HG03196 (cell line): ENCODE measurements around the gene EML1.

Experiments
- ATAC-seq: cut with Tn5 transposase; IDR thresholded peaks from one replicate; pipeline ENCODE4 v1.9.1; 2021; ENCODE audit not compliant: unreplicated experiment

EML1 gene

DNA sequence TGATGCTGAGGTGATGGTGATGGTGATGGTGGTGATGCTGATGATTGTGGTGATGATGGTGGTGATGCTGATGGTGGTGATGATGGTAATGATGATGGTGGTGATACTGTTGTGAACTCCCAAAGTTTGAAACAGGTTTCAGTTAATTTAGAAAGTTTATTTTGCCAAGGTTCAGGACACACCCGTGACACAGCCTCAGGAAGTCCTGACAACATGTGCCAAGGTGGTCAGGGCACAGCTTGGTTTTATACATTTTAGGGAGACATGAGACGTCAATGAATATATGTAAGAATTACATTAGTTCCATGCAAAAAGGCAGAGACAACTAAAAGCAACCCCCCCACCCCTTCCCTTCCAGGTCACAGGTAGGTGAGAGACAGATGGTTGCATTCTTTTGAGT is 159.2 kb downstream of the EML1 start:
- no peak for ATAC-seq

DNA sequence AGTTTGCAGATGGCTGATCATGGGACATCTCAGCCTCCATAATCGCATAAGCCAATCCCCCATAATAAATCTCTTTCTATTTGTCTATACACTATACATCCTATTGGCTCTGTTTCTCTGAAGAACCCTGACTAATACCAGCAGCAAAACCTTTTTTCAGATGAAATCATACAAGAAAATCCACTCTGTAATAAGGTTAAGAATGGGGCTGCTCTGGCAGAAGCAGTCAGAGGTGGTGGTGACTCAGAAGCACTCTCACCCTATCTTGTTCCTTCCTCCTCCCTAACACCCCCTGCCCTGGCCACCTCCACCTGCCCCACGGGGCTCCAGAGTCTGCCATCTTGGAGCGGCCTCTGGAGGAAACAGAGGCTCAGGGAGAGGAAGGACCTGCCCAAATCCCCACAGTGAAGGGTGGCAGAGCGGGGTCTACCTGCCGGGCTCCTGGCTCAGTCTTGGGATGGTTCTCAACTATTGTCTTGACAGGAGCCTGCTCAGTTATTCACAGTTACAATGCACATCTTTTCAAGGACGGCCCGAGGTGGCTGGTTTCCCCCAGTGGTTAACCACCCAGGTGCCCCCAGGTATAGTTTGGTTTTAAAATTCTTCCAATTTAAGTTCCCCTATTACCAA is 162.7 kb downstream of the EML1 start:
- ATAC-seq = no peak

DNA sequence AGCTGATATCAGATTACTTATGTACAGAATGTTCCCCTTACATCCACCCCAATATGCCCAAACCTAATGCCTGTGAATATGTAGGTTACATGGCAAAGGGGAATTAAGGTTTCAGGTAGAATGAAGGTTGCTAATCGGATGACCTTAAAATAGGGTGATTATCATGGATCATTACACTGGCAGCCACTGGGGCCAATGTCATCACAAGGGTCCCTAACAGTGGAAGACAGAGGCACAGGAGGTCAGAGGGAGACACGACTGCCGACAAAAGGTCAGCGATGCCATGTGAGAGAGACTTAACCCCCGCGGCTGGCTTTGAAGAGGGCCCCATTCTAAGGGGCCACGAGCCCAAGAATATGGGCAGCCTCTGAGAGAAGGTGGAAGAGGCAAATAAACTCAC is 165.2 kb downstream of the EML1 start:
- ATAC-seq = no peak

DNA sequence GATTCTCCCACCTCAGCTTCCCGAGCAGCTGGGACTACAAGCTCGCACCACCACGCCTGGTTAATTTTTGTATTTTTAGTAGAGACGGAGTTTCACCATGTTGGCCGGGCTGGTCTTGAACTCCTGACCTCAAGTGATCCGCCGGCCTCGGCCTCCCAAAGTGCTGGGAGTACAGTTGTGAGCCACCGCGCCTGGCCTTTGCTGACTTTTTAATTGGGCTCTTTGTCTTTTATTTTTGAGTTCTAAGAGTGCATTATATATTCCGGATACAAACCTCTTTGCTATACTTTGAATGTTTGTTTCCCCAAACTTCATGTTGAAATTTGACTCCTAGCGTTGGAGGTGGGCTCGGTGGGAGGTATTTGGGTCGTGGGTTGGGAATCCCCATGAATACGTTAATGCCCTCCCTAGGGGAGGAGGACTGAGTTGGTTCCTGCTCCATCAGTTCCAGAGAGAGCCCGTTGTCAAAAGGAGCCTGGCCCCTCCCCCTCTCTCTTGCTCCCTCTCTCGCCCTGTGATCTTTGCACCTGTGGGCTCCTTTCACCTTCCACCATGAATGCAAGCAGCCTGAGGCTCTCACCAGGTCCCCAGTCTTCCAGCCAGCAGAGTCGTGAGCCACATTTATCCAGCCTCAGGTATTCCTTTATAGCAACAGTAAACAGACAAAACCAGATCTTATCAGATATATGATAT is 168.8 kb downstream of the EML1 start:
- no peak for ATAC-seq

DNA sequence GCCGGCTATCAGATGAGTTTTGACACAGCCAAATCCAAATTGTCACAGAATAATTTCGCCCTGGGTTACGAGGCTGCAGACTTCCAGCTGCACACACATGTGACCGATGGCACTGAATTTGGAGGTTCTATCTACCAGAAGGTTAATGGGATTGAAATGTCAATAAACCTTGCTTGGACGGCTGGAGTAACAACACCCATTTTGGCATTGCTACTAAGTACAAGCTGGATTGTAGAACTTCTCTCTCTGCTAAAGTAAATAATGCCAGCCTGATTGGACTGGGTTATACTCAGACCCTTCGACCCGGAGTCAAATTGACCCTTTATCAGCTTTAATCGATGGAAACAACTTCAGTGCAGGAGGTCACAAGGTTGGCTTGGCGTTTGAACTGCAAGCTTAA is 171.8 kb downstream of the EML1 start:
- no peak for ATAC-seq

DNA sequence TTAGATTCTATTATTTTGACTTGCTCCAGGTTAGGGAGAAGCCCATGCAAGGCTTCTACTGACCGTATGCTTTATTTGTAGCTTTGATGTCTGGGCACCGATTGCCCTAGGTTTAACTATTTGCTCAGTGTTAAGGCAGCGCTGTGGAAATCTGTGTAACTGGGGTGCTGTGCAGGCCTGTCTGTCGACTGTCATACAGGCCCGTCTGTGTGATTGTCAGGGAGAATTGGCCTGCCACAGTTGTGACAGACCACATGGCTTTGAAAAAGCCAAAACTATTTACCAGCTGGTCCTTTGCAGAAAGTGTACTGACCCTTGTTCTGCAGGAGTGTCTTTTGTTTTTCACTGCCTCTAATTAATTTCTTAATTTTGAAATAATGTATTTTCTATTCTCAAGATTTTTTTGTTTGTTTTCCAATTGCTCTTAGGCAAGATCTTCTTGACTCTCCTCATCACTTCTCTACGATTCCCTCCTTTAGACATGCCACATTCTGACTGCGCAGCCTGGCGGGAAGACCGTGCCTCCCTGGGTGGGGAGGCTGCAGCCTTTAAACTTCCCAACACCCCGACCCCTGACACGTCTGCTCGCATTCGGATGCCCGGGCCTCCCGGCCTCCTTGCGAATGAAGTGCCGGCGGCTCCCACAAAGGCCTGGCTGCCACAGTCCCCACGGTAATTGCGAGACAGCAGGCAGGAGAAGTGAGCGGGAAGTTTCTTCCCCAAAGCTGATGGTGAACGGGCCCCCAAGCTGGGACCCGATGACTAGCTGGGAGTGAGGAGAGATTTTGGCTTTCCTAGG is 173.0 kb downstream of the EML1 start:
- ATAC-seq = no peak

DNA sequence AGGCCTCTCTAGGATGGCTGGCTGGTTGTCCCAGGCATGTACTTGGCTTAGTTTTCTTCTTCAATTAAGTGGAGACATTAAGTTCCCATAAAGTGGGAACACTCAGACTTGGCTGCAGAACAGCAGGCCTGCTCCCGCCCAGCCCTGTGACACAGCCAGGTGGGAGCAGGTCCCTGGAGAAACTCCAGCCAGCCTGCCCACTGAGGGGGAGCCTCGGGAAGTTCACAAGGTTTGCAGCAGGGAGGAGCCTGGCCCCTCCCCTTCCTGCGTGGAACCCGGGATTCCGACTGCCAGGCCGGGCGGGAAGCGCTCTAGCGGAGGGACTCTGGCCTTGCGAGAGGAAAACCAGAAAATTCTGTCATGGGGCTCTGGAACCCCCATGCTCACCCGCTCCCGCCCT is 173.7 kb downstream of the EML1 start:
- no peak for ATAC-seq

DNA sequence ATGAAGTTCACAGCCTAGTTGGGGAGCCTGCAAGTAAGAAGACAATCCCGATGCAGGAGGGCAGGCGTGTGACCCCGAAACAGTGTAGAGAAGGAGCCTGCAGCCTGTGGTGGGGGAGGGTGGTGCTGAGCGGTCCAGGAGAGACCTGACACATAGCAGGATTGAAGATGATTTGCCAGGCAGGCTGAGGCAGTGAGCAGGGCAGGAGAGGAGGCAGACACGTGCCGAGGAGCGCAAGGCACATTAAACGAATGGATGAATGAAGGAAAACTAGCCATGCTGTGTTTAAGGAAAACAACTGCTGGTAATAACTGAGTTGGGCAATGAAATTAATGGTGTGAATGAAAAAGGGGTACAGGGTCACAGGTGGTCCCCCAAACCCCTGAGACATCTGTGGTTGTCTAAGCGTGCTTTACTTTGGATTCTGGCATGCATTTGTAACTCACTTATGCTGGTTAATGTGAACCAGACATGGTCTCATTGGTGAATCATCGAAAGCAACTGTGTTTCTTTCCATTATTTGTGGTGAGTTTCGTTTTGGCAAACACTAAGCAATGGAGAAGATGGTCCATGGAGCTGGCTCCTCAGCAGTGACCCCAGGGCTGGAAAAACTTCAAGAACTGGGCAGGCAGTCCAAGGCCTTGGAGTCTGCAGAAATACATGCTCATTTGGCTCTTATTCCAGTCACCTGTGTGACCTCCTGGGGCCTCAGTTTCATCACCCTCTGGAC is 175.1 kb downstream of the EML1 start:
- ATAC-seq = no peak

DNA sequence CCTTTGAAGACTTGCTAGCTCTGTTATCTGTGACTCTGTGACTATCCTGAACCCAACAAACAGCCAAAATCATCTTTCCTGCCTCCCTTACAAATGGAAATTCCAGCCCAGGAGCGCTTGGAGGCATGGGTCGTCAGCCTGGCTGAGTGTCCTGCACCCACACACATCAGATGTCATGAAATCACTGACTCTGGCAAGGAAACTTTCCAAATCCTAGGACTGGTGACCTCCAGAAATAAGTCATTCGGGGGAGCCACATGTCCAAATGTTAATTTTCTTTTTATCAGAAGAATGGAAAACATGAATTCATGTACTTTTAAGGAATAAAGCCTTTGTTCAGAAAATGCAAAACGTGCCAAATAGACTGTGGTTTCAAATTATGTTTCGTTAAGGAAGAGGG is 175.7 kb downstream of the EML1 start:
- no peak for ATAC-seq

DNA sequence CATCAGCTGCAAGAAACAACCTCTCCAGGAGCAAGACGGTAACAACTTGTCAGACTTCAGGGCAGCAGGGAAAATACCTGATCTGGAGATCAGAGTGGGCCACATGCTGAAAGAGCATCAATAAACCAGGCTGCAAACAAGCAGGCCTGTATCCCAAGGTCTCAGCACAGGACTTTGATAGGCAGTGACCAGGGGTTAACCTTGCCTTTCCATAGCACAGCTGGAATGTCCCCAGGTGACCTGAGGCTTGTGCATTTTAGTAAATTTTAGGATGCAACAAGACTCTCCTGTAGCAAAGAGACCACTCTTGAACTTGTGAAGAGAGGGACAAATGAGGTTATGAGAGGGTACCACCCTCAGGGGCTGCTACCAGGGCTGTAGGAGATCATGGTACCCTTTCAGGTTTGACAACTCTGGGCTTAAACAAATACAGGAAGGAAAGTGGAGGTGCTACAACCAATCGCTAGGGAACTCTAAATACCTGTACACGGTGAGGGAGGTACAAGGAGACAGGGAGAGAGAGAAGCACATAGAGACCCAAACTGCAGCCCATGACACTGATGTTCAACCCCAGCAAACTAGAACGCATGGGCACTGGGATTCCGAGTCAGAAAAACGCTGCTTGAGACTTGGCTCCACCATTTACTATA is 176.6 kb downstream of the EML1 start:
- ATAC-seq = no peak

DNA sequence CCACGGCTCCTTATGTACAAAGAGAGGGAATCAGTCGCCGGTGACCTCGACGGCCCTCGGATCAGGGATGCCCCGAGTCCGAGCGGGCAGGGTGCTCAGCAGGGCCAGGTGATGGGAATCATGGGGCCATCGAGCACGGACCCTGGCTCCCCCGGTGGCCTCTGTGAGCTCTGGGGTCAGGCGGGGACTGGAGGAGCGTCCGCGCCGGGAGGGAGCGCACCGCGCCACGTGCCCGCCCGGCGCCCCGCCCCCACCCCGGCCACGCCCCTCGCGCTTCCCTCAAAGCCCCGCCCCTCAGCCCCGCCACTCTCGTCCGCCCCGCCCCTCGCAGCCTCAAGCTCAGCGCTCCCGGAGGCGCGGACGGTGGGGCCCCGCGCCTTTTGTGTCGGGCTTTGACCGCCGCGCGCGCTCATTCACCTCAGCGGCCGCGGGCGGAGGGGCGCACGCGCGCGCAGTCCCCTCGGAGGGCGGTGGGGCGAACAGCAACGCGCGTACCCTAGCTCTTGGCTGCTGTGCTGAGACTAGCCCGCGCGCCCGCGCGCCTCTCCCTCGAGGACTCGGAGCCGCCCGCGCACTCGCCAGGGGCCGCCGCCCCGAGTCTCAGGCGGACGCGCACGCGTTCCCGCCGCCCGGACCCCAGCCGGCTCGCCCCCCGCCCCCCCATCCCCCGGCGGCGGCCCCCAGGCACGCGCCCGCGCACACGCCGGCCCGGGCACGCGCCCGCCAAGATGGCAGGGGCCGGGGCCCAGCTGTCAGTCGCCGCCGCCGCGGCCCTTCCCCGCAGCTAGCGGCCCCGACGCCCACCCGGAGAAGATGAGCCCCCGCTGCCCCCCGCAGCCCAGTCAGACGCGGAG is 178.1 kb downstream of the EML1 start:
- no peak for ATAC-seq

DNA sequence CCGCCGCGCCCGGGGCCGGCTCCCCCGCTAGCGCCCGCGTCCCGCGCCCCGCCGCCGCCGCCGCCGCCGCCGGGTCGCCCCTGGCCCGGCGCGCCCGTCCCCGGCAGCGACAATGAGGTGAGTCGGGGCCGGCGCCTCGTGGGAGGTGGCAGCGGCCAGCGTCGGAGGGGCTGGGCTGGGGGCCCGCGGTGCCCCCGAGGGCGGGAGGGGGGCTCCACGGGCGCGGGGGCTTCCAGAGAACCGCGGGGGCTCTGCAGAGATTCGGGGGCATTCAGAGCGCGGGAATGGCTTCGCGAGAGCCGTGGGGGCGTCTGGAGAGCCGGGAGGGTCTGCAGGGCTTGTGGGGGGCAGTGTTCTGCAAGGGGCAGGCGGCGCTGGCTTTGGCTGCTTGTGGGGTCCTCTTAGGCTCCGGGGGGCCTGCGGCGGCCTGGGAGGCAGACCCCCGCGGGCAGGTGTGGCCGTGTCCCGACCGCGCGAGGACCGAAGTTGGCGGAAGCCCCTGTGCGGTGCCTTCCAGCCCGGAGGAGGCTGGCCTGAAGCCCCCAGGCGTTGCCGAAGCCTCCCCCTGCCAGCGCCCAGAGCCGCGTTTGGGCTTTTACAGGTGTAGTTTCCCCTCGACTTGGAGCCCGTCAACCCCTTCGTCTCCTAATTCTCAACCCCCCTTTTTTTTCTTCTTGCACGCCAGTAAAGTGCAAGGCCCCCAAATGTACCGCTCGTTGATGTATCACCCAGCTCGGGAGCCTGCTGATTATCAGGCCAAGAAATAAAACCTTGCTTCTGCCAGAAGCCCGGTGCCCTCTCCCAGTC is 178.9 kb downstream of the EML1 start:
- no peak for ATAC-seq

DNA sequence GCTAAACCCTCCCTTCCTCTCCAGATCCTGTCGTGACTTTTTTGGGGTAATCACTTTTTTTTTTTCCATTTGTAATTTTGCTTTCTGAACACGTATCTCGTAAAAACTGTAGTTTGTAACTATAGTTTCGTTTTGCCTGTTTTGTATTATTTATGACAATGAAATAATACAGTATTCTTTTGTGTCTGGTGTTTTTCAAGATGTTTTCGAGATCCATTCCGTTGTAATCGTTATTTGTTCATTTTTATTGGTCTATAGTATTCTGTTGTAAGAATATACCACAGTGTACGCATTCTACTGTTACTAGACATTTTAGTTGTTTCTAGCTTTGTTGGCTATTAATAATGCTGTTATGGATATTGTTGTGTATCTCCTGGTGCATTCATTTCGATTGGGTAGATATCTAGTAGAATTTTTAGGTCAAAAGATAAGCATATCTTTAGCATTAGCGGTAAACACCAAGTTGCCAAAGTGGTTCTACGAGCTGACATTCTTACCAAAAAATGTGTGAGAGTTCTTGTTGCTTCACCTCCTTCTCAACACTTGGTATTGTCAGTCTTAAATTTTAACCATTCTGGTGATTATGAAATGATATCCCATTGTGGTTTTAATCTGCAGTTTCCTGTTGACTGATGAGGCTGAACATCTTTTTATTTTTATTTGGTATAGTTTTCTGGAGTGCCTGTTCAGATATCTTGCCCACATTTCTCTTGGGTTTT is 179.7 kb downstream of the EML1 start:
- ATAC-seq = no peak

DNA sequence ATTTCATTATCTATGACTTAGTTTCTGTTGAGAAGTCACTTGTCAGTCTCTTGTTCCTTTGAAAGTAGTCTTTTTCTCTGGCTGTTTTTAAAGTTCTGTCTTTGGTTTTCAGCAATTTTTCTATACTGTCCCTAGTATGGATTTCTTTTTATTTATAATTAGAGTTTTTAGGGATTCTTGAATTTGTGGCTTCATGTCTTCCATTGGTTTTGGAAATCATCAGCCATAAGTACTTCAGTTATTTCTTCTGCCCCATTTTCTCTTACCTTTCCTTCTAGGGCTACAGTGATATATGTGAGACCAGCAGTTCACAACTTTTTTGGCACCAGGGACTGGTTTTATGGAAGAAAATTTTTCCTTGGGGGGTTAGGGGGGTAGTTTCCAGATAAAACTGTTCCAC is 182.0 kb downstream of the EML1 start:
- no peak for ATAC-seq

DNA sequence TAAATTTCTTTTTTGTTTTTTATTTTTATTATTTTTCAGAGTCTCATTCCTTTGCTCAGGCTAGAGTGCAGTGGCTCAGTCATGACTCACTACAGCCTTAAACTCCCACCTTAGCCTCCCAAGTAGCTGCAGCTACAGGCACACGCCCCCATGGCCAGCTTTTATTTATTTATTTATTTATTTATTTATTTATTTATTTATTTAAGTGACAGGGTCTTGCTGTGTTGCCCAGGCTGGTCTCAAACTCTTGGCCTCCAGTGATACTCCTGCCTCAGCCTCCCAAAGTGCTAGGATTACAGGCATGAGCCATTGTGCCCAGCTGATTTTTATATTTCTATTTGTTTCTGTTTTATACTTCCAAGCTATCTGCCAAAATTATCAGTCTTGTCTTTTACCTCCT is 182.8 kb downstream of the EML1 start:
- no peak for ATAC-seq

DNA sequence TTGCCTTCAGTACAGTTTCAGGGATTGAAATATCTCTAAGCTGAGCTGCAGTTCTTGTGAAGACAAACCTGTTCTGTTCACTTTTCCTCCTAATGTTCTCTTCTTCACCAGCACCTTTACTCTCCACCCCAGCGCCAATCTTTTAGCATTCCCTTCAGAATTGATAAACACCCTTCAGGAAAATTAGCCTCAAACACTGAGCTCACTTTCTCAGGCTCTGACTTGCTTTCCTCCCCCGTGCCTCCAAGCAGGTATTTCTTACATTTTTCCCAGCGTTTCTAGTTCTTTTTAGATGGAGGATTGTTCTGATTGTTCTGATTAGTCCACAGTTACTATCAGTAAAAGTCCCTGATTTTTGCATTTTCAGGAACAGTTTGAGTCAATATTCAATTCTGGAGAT is 183.5 kb downstream of the EML1 start:
- no peak for ATAC-seq

DNA sequence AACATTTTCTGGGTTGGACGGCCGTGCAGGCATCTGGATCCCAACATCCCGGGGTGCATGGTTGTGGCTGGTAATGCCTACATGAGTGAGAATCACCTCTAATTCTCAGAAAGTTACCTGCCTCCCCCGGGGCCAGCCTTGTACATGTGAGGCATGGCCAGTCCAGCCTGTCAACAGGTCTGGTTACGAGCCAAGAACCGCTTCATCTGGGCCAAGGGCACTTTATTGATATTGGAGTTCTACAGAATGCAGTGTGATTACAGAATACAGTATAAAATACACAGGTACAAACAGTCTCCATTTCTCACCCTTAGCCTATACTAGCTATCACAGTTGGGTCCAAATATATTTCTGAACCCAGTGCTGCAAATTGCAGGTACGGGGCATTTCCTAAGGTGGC is 187.1 kb downstream of the EML1 start:
- no peak for ATAC-seq

DNA sequence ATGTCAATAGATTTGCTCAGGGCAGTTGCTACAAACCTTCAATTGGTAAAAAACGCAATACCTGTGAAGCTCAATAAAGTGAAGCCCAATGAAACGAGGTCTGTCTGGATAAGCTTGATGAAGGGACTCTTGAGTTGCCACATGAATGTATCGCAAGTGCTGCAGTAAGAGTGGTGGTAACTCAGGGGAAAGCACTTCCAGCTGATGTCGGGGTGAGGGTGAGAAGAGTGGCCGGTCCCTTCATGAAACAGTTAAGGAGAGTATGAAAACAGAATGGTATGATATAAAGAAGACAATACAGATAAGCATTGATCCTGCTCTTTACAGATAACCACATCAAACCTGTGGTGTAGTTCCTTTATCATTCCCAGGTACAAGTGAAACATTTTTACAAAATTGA is 188.6 kb downstream of the EML1 start:
- ATAC-seq = no peak
